Lower leg skin (tissue), 4 donors: ENCODE data around the gene ACAD10. TPM values are rescaled to one million over a fixed set of nuclear protein-coding genes. Genes with fewer than 3 reads are reported as not detected.
"Not testable (repeated sequence)": the region's sequence is repeated elsewhere in the genome, so short reads cannot be mapped to it uniquely, and the experiment has no call there.

Experiments
- DNase-seq, 2 donors: peaks; one replicate each; pipeline ENCODE4 v3.0.0-alpha.2; 2019; ENCODE audit warnings: low spot score in 2 of 2
- H3K4me3 ChIP-seq: fragments of 200-600 bp; sonication (generic); 2 replicates; pipeline ENCODE4 v1.5.1; 2017; ENCODE audit warnings: mild to moderate bottlenecking, low read depth; ENCODE audit not compliant: poor library complexity, severe bottlenecking
- POLR2A ChIP-seq, 2 donors: fragments of 450-650 bp; IDR thresholded peaks; one replicate each; pipeline ENCODE4 v1.6.1; 2016 to 2017; ENCODE audit warnings: antibody characterized with exemption in 2 of 2, mild to moderate bottlenecking in 1 of 2, moderate library complexity in 1 of 2
- WGBS, 2 donors: methylation state at CpG; one replicate each; pipeline ENCODE4 v1.1.5; 2018; 5-methylcytosine and 5-hydroxymethylcytosine counted together
- intact Hi-C: fragments of 100-400 bp; cut with DNase I; formaldehyde crosslinking; loops from one replicate; pipeline ENCODE4 v1.15.0; 2023; ENCODE audit warnings: low total_unique reads
- total RNA-seq, 4 donors: library from RNA; depleted of rRNA; stranded (reverse); fragments of >200 nt; gene quantifications; one replicate each; pipeline ENCODE4 v1.1.0, GENCODE V29; 2016
- TF ChIP-seq, protein P1 (sequence below), 3 donors: fragments of 450-650 bp; IDR thresholded peaks; one replicate each; pipeline ENCODE4 v1.5.1; 2016; ENCODE audit warnings: antibody characterized with exemption in 3 of 3, mild to moderate bottlenecking in 3 of 3, moderate library complexity in 2 of 3

Gene ACAD10
- total RNA-seq, 4 donors from 2014 or later: 23.1 to 40.5 (median 24.3) TPM

DNA sequence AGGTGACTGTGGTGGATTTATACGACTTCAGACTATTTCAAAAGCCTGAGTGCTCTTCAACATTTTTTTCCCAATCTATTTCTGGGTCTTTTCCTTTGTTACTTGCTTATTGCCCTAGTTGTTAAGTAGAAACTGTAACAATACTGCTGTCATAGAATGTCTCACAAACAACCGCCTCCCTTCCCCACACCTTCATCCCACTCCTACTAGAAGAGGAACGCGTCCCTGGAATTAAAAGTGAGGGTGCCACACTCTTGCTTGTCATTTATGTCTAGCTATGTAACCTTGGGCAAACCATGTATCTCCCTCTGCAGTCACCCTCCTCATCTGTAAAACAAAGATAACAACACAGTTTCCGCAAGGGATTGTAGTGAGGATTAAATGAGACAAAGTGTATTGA is 8.7 kb upstream of the ACAD10 start:
- intact Hi-C loops: no loop called here
- DNase-seq: no peak
- TF ChIP-seq, protein P1, sequence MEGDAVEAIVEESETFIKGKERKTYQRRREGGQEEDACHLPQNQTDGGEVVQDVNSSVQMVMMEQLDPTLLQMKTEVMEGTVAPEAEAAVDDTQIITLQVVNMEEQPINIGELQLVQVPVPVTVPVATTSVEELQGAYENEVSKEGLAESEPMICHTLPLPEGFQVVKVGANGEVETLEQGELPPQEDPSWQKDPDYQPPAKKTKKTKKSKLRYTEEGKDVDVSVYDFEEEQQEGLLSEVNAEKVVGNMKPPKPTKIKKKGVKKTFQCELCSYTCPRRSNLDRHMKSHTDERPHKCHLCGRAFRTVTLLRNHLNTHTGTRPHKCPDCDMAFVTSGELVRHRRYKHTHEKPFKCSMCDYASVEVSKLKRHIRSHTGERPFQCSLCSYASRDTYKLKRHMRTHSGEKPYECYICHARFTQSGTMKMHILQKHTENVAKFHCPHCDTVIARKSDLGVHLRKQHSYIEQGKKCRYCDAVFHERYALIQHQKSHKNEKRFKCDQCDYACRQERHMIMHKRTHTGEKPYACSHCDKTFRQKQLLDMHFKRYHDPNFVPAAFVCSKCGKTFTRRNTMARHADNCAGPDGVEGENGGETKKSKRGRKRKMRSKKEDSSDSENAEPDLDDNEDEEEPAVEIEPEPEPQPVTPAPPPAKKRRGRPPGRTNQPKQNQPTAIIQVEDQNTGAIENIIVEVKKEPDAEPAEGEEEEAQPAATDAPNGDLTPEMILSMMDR (IDR thresholded peaks at IDR 0.05): no peak
- no peak for TF ChIP-seq POLR2A (IDR thresholded peaks at IDR 0.05)
- 93% methylated on average over 5 of the region's 5 CpGs for WGBS, 2 donors
- no peak overlapping the region for H3K4me3 ChIP-seq

DNA sequence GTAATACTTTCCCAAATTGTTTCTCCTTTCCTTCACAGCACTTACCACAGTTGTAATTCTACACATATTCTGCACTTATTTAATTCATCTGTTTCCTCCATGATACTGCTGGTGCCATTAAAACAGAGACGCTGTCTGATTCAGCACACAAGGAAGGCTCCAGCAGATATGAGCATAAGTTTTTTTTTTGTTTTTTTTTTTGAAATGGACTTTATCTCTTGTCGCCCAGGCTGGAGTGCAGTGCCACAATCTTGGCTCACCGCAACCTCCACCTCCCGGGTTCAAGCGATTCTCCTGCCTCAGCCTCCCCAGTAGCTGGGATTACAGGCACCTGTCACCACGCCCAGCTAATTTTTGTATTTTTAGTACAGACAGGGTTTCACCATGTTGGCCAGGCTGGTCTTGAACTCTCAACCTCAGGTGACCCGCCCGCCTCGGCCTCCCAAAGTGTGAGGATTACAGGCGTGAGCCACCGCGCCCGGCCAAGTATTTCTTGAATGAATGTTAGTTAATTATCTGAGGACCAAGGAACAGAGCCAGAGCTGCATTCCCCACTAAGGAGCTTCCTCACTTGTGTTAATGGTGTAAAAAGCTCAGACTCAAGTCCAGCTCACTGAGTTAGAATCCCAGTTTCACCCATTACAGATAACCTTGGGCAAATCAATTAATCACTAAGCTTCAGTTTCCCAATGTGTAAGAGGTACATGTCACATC is 1.2 kb upstream of the ACAD10 start:
- peak overlapping the region; percentile 91 for H3K4me3 ChIP-seq
- intact Hi-C loops, DNase-seq: not testable (repeated sequence)
- WGBS, 2 donors: 77 to 79% methylated on average over 13 of the region's 13 CpGs

DNA sequence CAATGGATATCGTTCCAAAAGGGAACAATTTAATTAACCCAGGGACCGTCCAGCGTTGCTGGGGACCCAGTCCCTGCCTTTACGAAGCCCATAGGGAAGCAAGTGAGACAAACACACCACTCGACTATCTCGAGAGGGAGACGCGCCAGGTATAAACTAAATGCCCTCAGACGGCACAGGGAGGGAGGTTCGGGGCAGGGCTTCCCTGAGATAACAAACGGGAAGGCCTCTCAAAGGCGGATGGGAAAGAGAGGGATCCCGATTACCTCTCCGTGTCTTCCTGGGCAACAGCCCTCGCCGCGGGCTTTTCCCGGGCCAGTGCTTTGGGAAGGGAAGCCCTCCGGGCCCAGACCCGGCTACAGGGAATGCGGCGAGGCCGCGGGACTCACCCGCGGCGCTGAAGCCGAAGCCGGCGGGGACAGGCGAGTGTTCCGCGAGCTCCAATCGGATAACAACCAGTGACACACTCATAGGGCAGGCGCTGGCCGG is 487 bp upstream of the ACAD10 start:
- WGBS, 2 donors: 0 to 1% methylated on average over 21 to 36 of the region's 36 CpGs
- DNase-seq: no peak
- H3K4me3 ChIP-seq: peak overlapping the region; percentile 91
- intact Hi-C loops: no loop called here
- TF ChIP-seq, protein P1 (IDR thresholded peaks at IDR 0.05): no peak
- no peak for TF ChIP-seq POLR2A (IDR thresholded peaks at IDR 0.05)

DNA sequence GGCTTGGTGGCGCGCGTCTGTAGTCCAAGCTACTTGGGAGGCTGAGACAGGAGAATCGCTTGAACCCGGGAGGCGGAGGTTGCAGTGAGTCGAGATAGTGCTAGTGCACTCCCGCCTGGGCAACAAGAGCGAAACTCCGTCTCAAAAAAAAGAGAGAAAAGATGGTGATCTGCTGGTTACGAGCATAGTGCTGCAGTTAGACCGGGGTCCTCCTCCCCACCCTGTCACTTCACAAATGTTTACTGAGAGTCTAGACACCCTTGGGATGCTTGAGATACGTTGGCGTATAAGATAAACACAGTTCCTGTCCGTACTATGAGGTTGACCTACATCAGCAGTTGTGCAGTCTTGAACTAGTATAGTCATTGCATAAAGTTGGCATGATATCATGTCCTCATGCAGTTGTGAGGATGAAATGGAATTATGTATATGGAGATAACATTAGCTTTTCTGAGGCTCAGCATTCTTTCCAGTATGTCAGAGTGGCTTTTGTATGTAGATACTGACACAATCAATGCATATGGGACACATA is 787 bp downstream of the ACAD10 start:
- TF ChIP-seq, protein P1 (IDR thresholded peaks at IDR 0.05): no peak
- no peak for TF ChIP-seq POLR2A (IDR thresholded peaks at IDR 0.05)
- WGBS, 2 donors: 11 to 26% methylated on average over 15 of the region's 15 CpGs
- no peak for DNase-seq
- peak overlapping the region; percentile 91 for H3K4me3 ChIP-seq
- intact Hi-C loops: no loop called here

DNA sequence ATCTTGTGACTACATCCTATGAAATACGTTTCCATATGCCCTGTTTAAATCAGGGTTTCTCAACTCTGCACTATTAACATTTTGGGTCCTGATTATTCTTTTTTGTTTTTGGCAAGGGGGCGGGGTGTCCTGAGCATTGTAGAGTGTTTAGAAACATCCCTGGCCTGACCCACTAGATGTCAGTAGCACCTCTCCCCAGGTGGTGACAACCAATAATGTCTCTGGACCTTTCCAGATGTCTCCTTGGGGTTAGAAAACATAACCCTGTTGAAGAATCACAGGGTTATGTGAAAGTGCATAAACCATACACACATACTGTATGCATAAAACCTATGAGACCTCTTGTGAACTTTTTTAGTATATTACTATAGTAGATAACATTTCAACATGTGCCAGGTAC is 1.4 kb downstream of the ACAD10 start:
- intact Hi-C loops: no loop called here
- DNase-seq: no peak
- H3K4me3 ChIP-seq: no peak overlapping the region
- TF ChIP-seq POLR2A (IDR thresholded peaks at IDR 0.05): no peak
- TF ChIP-seq, protein P1 (IDR thresholded peaks at IDR 0.05): no peak
- 49 to 50% methylated on average over 2 of the region's 2 CpGs for WGBS, 2 donors

DNA sequence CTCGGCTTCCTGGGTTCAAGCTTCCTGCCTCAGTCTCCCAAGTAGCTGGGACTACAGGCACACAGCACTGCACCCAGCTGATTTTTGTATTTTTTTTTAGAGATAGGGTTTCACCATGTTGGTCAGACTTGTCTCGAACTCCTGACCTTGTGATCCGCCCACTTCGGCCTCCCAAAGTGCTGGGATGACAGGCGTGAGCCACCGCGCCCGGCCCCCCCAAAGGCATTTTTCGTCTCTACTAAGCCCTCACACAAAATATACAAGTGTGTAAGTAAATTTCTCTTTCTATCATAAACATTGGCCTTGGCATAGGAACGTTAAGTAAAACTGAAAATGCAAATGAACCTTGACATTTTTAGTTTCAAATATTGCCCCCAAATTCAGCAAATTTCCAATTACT is 2.1 kb downstream of the ACAD10 start:
- H3K4me3 ChIP-seq: no peak overlapping the region
- DNase-seq: no peak
- TF ChIP-seq, protein P1 (IDR thresholded peaks at IDR 0.05): no peak
- TF ChIP-seq POLR2A (IDR thresholded peaks at IDR 0.05): no peak
- WGBS, 2 donors: 87 to 90% methylated on average over 10 of the region's 10 CpGs
- intact Hi-C loops: no loop called here
